Panc1 (cell line): ENCODE results near the gene CDK5RAP3. TPM values are rescaled to one million over a fixed set of nuclear protein-coding genes. Genes with fewer than 3 reads are reported as not detected.

Source experiments
- ATAC-seq: fragments of 200-7000 bp; cut with Tn5 transposase; 2 replicates; pipeline ENCODE4 v1.9.1; 2020; ENCODE audit warnings: mild to moderate bottlenecking, moderate library complexity
- BruUV-seq: library from RNA; stranded (reverse); fragments of 400-500 nt; replicated peaks from 2 replicates; lab custom pipeline; 2021; lab: Mats Ljungman, UMichigan
- CTCF ChIA-PET: fragments of 300-600 bp; sonication (Branson Sonifier 250); formaldehyde crosslinking; loops from one replicate; lab custom pipeline; 2022; ENCODE audit warnings: antibody characterized with exemption; lab: Charles Lee
- POLR2A ChIA-PET: fragments of 300-600 bp; sonication (Branson Sonifier 250); formaldehyde crosslinking; loops from one replicate; lab custom pipeline; 2022; ENCODE audit warnings: antibody characterized with exemption; lab: Charles Lee
- DNase-seq: peaks from one replicate; pipeline ENCODE4 v3.0.0-alpha.2; 2010; ENCODE audit warnings: low read depth, low spot score
- H3K27ac ChIP-seq: 2 replicates; pipeline ENCODE4 v1.5.1; 2011; ENCODE audit warnings: mild to moderate bottlenecking, low read length, inconsistent platforms
- H3K27me3 ChIP-seq: fragments of 200-500 bp; sonication (Bioruptor generic); 2 replicates; pipeline ENCODE4 v1.6.0; 2014; ENCODE audit warnings: low read length, inconsistent platforms; ENCODE audit not compliant: control insufficient read depth, insufficient read depth
- H3K36me3 ChIP-seq: fragments of 200-500 bp; sonication (Bioruptor generic); 2 replicates; pipeline ENCODE4 v1.5.1; 2014; ENCODE audit warnings: inconsistent platforms, mild to moderate bottlenecking, low read length, moderate library complexity; ENCODE audit not compliant: control insufficient read depth, insufficient read depth
- H3K4me1 ChIP-seq: 2 replicates; pipeline ENCODE4 v1.5.1; 2011; ENCODE audit warnings: inconsistent platforms, mild to moderate bottlenecking, low read length, moderate library complexity; ENCODE audit not compliant: control insufficient read depth, insufficient read depth
- H3K4me3 ChIP-seq, 2 experiments: 2 replicates each; pipeline ENCODE4 v1.5.1; 2011 to 2012; ENCODE audit warnings: low read depth in 2 of 2, low read length in 2 of 2, mild to moderate bottlenecking in 2 of 2, inconsistent platforms in 1 of 2, moderate library complexity in 1 of 2
- H3K9me3 ChIP-seq: fragments of 200-500 bp; sonication (Bioruptor generic); 2 replicates; pipeline ENCODE4 v1.5.1; 2014; ENCODE audit warnings: low read depth, mild to moderate bottlenecking, inconsistent platforms, low read length, moderate library complexity; ENCODE audit not compliant: control insufficient read depth, insufficient read depth
- CTCF ChIP-seq: fragments of 450-650 bp; IDR thresholded peaks from 2 replicates; pipeline ENCODE4 v1.5.1; 2017; ENCODE audit warnings: mild to moderate bottlenecking
- POLR2AphosphoS5 ChIP-seq: IDR thresholded peaks from 2 replicates; pipeline ENCODE4 v1.6.1; 2012; ENCODE audit warnings: mild to moderate bottlenecking, low read depth, low read length, moderate library complexity
- REST ChIP-seq, 2 experiments: IDR thresholded peaks; 2 replicates each; pipeline ENCODE4 v1.6.1; 2011 to 2012; ENCODE audit warnings: low read depth in 2 of 2, control low read depth in 1 of 2, low read length in 1 of 2, mild to moderate bottlenecking in 1 of 2, moderate library complexity in 1 of 2; ENCODE audit not compliant: insufficient read depth in 1 of 2
- SIN3A ChIP-seq: IDR thresholded peaks from 2 replicates; pipeline ENCODE4 v1.6.1; 2012; ENCODE audit warnings: low read depth, mild to moderate bottlenecking, low read length, moderate library complexity, borderline replicate concordance; ENCODE audit not compliant: insufficient read depth
- TCF7L2 ChIP-seq: IDR thresholded peaks from 2 replicates; pipeline ENCODE4 v1.6.1; 2011; ENCODE audit warnings: mild to moderate bottlenecking, low read depth, low read length, inconsistent platforms
- in situ Hi-C: cut with HindIII; loops from 2 replicates; pipeline ENCODE4 v1.10.0; 2016; ENCODE audit warnings: low sequenced_read_pairs, low pct_unique_long_range_greater_than_20kb
- intact Hi-C: fragments of 100-400 bp; cut with micrococcal nuclease; formaldehyde crosslinking; loops from one replicate; pipeline ENCODE4 v1.10.0; 2022; ENCODE audit not compliant: unreplicated experiment
- total RNA-seq: library from RNA; stranded (reverse); gene quantifications from one replicate; pipeline ENCODE4 v1.2.1, GENCODE V29; 2021; ENCODE audit not compliant: unreplicated experiment

The CDK5RAP3 gene
- total RNA-seq, 1 experiment from 2014 or later = 193 TPM

GRCh38 chr17:47949946-47950345 lies 21.0 kb upstream of the CDK5RAP3 start:
- no peaks in the 10 kb centered on the region for H3K27me3 ChIP-seq
- CTCF ChIA-PET = interaction anchor here (0.5 to 3.2 kb wide), 4 partner anchors 20 to 290 kb away, joined by 3 to 22 read pairs (median 14); partner anchors contain the start of gene CDK5RAP3
- no TSS peak for BruUV-seq
- no peaks in the 10 kb centered on the region for H3K9me3 ChIP-seq
- TF ChIP-seq REST (IDR thresholded peaks at IDR 0.05; ENCODE audit: insufficient read depth in 1 of 2, low read depth in 2 of 2, low read length in 1 of 2) (no peak), SIN3A (no peak), CTCF (no peak), POLR2AphosphoS5 (no peak), TCF7L2 (no peak)
- no peak overlapping the region for H3K27ac ChIP-seq
- peaks cover 13% of the 10 kb centered on the region for H3K4me1 ChIP-seq
- DNase-seq (no peak), ATAC-seq (no peak)
- POLR2A ChIA-PET = interaction anchor here (0.6 to 1.6 kb wide), 2 partner anchors 21 to 66 kb away, joined by 8 to 11 read pairs; partner anchors contain the start of gene CDK5RAP3
- intact Hi-C loops = loop anchor here (1.0 kb wide), 1 partner anchor 68 kb away; no protein-coding TSS in a partner anchor
- no peak overlapping the region for H3K4me3 ChIP-seq
- in situ Hi-C loops = no loop called here
- H3K36me3 ChIP-seq = no peaks in the 10 kb centered on the region

- TF ChIP-seq REST (IDR thresholded peaks at IDR 0.05; ENCODE audit: insufficient read depth in 1 of 2, low read depth in 2 of 2, low read length in 1 of 2) (no peak), CTCF (no peak), TCF7L2 (no peak), SIN3A (no peak), POLR2AphosphoS5 (no peak)
- Histone ChIP-seq H3K27ac (no peak overlapping the region), H3K27me3 (no peaks in the 10 kb centered on the region), H3K9me3 (no peaks in the 10 kb centered on the region), H3K4me3 (no peak overlapping the region), H3K36me3 (no peaks in the 10 kb centered on the region), H3K4me1 (peaks cover 15% of the 10 kb centered on the region)
- ATAC-seq = no peak
- BruUV-seq = no TSS peak
- DNase-seq = no peak
- POLR2A ChIA-PET = interaction anchor here (0.6 to 1.6 kb wide), 4 partner anchors 9 to 65 kb away, joined by 3 to 11 read pairs (median 8); partner anchors contain the start of genes CDK5RAP3 and PNPO
- intact Hi-C loops (no loop called here), in situ Hi-C loops (no loop called here)
- CTCF ChIA-PET = interaction anchor here (2.6 to 3.2 kb wide), 2 partner anchors 20 to 68 kb away, joined by 21 to 22 read pairs; partner anchors contain the start of gene CDK5RAP3
Observed at GRCh38 chr17:47950448-47950847, 20.5 kb upstream of the CDK5RAP3 start.
